NCI-H146 treated with DMSO at 0.1 percent for 48 hours (cell line): Measurements from ENCODE around the gene RFX8.

Experiments used
- DNase-seq: peaks from one replicate; lab custom pipeline; 2025; ENCODE audit not compliant: unreplicated experiment; lab: John Stamatoyannopoulos, UW

The RFX8 gene

GRCh38 chr2:101412092-101412694 lies 62.7 kb downstream of the RFX8 start:
- no peak for DNase-seq

GRCh38 chr2:101410746-101411145 lies 64.2 kb downstream of the RFX8 start:
- no peak for DNase-seq

- DNase-seq = no peak
These were observed 64.8 kb downstream of the RFX8 start for GRCh38 chr2:101410114-101410513.

- DNase-seq = no peak
These were observed 65.2 kb downstream of the RFX8 start for GRCh38 chr2:101409699-101410098.

- DNase-seq = no peak
These were observed 66.0 kb downstream of the RFX8 start for GRCh38 chr2:101408925-101409324.

GRCh38 chr2:101405351-101405899 lies 69.5 kb downstream of the RFX8 start:
- DNase-seq = no peak

- DNase-seq = no peak
These were observed 71.2 kb downstream of the RFX8 start for GRCh38 chr2:101403745-101404144.

GRCh38 chr2:101402630-101403029 lies 72.3 kb downstream of the RFX8 start:
- no peak for DNase-seq

- no peak for DNase-seq
These were observed 73.0 kb downstream of the RFX8 start for GRCh38 chr2:101401906-101402305.

- DNase-seq = no peak
These were observed 73.6 kb downstream of the RFX8 start for GRCh38 chr2:101401326-101401665.

GRCh38 chr2:101400506-101401325 lies 74.2 kb downstream of the RFX8 start:
- DNase-seq = no peak

GRCh38 chr2:101400048-101400447 lies 74.9 kb downstream of the RFX8 start:
- DNase-seq = no peak

- DNase-seq = no peak
These were observed 75.7 kb downstream of the RFX8 start for GRCh38 chr2:101399021-101399799.

GRCh38 chr2:101398116-101398821 lies 76.6 kb downstream of the RFX8 start:
- no peak for DNase-seq

- DNase-seq = no peak
These were observed 78.6 kb downstream of the RFX8 start for GRCh38 chr2:101396316-101396717.

GRCh38 chr2:101395545-101396315 lies 79.2 kb downstream of the RFX8 start:
- DNase-seq = no peak

GRCh38 chr2:101388232-101388631 lies 86.7 kb downstream of the RFX8 start:
- DNase-seq = no peak

GRCh38 chr2:101387151-101387834 lies 87.6 kb downstream of the RFX8 start, which contains the start of gene CREG2:
Gene CREG2, minus strand, starts transcription at chr2:101387503. Its CDS starts 46 bp downstream, at chr2:101387457.
- no peak for DNase-seq

GRCh38 chr2:101386599-101387150 lies 88.2 kb downstream of the RFX8 start:
- no peak for DNase-seq
